Retinal pigment epithelial cell (primary cell): Measurements from ENCODE around the gene C11orf42.
A peak's percentile ranks its signal among the peaks of the same experiment; 100 is the strongest.

ENCODE experiments used
- DNase-seq: peaks from one replicate; pipeline ENCODE4 v3.0.0-alpha.2; 2010; ENCODE audit warnings: low read depth
- H3K4me3 ChIP-seq: 2 replicates; pipeline ENCODE4 v1.5.1; 2011; ENCODE audit warnings: mild to moderate bottlenecking, low read length, control low read depth, moderate library complexity
- TF ChIP-seq, protein P1 (sequence below): conservative IDR thresholded peaks from 2 replicates; pipeline ENCODE4 v1.5.1; 2011; ENCODE audit warnings: low read depth, low read length, control low read depth, inconsistent platforms

C11orf42 gene

DNA sequence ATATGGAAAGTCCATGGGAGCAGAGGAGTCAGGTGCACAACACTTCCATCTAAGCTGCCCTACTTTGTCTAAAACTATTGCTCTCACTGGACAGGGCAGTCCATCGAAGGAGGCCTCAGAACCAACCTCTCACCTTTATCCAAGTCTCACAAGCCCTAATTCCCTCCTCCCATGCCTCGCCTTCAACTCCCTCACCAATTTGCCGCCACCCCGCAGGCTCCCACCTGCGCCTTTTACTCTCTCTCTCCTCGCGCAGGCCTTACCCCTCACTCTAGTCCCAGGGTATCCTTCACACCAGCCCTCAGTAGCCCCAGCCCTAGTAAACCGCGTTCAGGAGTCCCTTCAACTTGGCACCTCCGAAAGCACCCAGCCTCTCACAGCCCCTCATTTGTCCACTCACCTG is 28.6 kb downstream of the C11orf42 start:
- no peak for DNase-seq
- TF ChIP-seq, protein P1, sequence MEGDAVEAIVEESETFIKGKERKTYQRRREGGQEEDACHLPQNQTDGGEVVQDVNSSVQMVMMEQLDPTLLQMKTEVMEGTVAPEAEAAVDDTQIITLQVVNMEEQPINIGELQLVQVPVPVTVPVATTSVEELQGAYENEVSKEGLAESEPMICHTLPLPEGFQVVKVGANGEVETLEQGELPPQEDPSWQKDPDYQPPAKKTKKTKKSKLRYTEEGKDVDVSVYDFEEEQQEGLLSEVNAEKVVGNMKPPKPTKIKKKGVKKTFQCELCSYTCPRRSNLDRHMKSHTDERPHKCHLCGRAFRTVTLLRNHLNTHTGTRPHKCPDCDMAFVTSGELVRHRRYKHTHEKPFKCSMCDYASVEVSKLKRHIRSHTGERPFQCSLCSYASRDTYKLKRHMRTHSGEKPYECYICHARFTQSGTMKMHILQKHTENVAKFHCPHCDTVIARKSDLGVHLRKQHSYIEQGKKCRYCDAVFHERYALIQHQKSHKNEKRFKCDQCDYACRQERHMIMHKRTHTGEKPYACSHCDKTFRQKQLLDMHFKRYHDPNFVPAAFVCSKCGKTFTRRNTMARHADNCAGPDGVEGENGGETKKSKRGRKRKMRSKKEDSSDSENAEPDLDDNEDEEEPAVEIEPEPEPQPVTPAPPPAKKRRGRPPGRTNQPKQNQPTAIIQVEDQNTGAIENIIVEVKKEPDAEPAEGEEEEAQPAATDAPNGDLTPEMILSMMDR: no peak
- H3K4me3 ChIP-seq: peak overlapping the region; percentile 97

DNA sequence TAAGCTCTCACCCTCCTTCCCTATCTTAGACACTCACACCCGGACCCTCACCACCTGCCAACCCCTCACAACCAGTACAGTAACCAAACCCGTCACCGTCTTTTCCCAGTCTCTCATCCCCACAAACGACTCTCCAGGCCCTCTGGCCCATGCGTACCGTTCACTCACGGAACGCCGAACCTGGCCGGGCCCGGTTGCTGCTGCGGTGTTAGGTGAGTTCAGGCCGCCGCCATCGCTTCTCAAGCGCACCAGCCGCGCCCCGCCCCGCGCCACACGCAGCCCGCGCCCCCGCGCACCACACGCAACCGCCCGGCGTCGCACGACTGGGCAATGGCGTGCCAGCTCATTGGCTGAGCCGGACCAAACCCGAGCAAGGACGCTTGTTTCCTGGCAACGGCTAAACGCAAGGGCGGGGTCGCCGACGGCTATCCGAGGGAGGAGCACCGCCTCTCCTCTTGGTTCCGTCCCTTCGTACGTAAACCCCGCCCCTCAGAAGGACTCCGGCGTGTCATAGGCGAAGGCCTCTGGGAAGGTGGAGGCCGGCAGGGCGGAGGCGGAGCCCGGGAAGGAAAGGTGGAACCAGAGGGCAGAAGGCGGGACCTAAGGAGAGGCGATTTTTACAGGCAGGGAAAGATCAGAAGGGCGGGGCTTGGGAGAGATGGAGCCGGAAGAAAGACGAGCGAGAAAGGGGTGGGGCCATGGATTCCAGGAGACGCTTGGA is 29.2 kb downstream of the C11orf42 start, which contains the start of gene FHIP1B:
Gene FHIP1B, minus strand, starts transcription at position 250 of the 721 bp plus-strand sequence. CDS start 10,120 bp downstream, outside the sequence.
- TF ChIP-seq, protein P1: no peak
- H3K4me3 ChIP-seq: peak within 1 kb of the TSS; percentile 97
- peak; percentile 98 for DNase-seq

DNA sequence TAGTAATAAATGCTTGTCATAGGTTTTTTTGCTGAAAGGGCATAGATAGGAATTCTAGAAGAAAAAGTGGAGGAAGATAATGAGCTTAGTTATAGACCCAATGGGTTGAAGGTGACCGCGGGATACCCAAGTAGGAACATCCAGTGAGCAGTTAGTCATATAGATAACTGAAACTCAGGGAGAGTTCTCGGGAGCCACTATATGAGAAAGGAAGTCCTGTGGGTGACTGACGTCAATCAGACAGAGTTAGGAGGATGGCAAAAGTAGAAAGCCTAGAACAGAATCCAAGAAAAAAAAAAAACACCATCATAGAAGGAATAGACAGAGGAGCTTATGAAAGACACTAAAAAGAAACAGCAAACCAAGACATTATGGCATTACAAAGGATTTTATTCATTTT is 31.9 kb downstream of the C11orf42 start:
- no peak overlapping the region for H3K4me3 ChIP-seq
- DNase-seq: no peak
- TF ChIP-seq, protein P1: no peak

GRCh38 chr11:6237761-6238302 is 32.5 kb downstream of the C11orf42 start:
- H3K4me3 ChIP-seq: no peak overlapping the region
- TF ChIP-seq, protein P1: no peak
- no peak for DNase-seq

DNA sequence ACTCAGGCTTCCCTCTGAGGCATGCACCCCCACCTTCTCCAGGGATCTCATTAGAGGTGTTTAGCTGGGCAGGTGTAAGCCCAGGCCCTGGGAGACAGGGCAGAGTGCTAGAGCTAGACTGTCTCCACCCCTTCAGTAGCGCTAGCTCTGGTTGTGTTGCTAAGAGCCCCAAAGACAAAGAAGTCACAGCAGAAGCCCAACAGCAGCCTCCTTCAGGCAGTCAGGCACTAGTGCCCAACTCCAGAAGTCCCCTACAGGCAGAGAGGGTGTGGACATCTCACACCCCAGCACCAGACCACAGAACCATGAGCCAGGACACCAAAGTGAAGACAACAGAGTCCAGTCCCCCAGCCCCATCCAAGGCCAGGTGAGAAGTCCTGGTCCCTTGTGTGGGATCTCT is 33.5 kb downstream of the C11orf42 start, which contains the start of gene CNGA4:
Gene CNGA4, plus strand, starts transcription at position 188 of the 400 bp plus-strand sequence. Its CDS starts 118 bp downstream, at position 306.
- DNase-seq: no peak
- TF ChIP-seq, protein P1: no peak

DNA sequence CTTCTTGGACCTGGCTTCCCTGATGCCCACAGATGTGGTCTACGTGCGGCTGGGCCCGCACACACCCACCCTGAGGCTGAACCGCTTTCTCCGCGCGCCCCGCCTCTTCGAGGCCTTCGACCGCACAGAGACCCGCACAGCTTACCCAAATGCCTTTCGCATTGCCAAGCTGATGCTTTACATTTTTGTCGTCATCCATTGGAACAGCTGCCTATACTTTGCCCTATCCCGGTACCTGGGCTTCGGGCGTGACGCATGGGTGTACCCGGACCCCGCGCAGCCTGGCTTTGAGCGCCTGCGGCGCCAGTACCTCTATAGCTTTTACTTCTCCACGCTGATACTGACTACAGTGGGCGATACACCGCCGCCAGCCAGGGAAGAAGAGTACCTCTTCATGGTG is 34.8 kb downstream of the C11orf42 start:
- DNase-seq: no peak
- no peak overlapping the region for H3K4me3 ChIP-seq
- TF ChIP-seq, protein P1: no peak

More for the DNA sequence above, 33.5 kb downstream of the C11orf42 start, which contains the start of gene CNGA4:
- no peak within 1 kb of the TSS for H3K4me3 ChIP-seq

- H3K4me3 ChIP-seq: no peak overlapping the region
- no peak for DNase-seq
- TF ChIP-seq, protein P1: no peak
Measured at GRCh38 chr11:6240781-6241180, 35.4 kb downstream of the C11orf42 start.
